HEK293 (cell line): Measurements from ENCODE around the gene ABHD4.

ENCODE experiments used
- GLIS2 ChIP-seq: fragments of 450-650 bp; formaldehyde crosslinking; IDR thresholded peaks from 2 replicates; pipeline ENCODE4 v1.5.1; 2016; ENCODE audit warnings: missing biosample characterization, missing genetic modification characterization
- KLF1 ChIP-seq: fragments of 450-650 bp; formaldehyde crosslinking; IDR thresholded peaks from 2 replicates; pipeline ENCODE4 v1.5.1; 2016; ENCODE audit warnings: missing biosample characterization, missing genetic modification characterization
- KLF8 ChIP-seq: fragments of 450-650 bp; formaldehyde crosslinking; IDR thresholded peaks from 2 replicates; pipeline ENCODE4 v1.5.1; 2016; ENCODE audit warnings: missing biosample characterization, missing genetic modification characterization
- PRDM10 ChIP-seq: fragments of 450-650 bp; formaldehyde crosslinking; IDR thresholded peaks from 2 replicates; pipeline ENCODE4 v1.5.1; 2016; ENCODE audit warnings: missing biosample characterization, missing genetic modification characterization
- SETDB1 ChIP-seq: IDR thresholded peaks from one replicate; pipeline ENCODE4 v1.6.1; 2017; ENCODE audit warnings: mild to moderate bottlenecking, low read length, moderate library complexity, mixed read lengths; ENCODE audit not compliant: insufficient read length
- SP2 ChIP-seq: fragments of 450-650 bp; formaldehyde crosslinking; IDR thresholded peaks from 2 replicates; pipeline ENCODE4 v1.5.1; 2016; ENCODE audit warnings: missing biosample characterization, missing genetic modification characterization
- SP7 ChIP-seq: fragments of 450-650 bp; formaldehyde crosslinking; IDR thresholded peaks from 2 replicates; pipeline ENCODE4 v1.5.1; 2016; ENCODE audit warnings: missing biosample characterization, missing genetic modification characterization
- ZBTB48 ChIP-seq: fragments of 450-650 bp; formaldehyde crosslinking; IDR thresholded peaks from 2 replicates; pipeline ENCODE4 v1.5.1; 2016; ENCODE audit warnings: missing biosample characterization, missing genetic modification characterization
- ZBTB6 ChIP-seq: fragments of 450-650 bp; formaldehyde crosslinking; IDR thresholded peaks from 2 replicates; pipeline ENCODE4 v1.5.1; 2017; ENCODE audit warnings: missing biosample characterization, missing genetic modification characterization
- ZBTB7A ChIP-seq: fragments of 450-650 bp; formaldehyde crosslinking; IDR thresholded peaks from 2 replicates; pipeline ENCODE4 v1.5.1; 2016; ENCODE audit warnings: low read depth, missing biosample characterization, missing genetic modification characterization
- ZEB2 ChIP-seq: fragments of 450-650 bp; formaldehyde crosslinking; IDR thresholded peaks from 2 replicates; pipeline ENCODE4 v1.5.1; 2016; ENCODE audit warnings: missing biosample characterization, missing genetic modification characterization
- ZFP41 ChIP-seq: fragments of 450-650 bp; formaldehyde crosslinking; IDR thresholded peaks from 2 replicates; pipeline ENCODE4 v1.5.1; 2016; ENCODE audit warnings: missing biosample characterization, missing genetic modification characterization, borderline replicate concordance
- ZNF16 ChIP-seq: fragments of 450-650 bp; formaldehyde crosslinking; IDR thresholded peaks from 2 replicates; pipeline ENCODE4 v1.5.1; 2016; ENCODE audit warnings: low read depth, missing biosample characterization, missing genetic modification characterization
- ZNF221 ChIP-seq: fragments of 450-650 bp; formaldehyde crosslinking; IDR thresholded peaks from 2 replicates; pipeline ENCODE4 v1.5.1; 2017; ENCODE audit warnings: missing biosample characterization, missing genetic modification characterization, borderline replicate concordance
- ZNF354C ChIP-seq: fragments of 450-650 bp; formaldehyde crosslinking; IDR thresholded peaks from 2 replicates; pipeline ENCODE4 v1.5.1; 2016; ENCODE audit warnings: missing biosample characterization, missing genetic modification characterization, low read depth, borderline replicate concordance
- ZNF473 ChIP-seq: fragments of 450-650 bp; formaldehyde crosslinking; IDR thresholded peaks from 2 replicates; pipeline ENCODE4 v1.5.1; 2017; ENCODE audit warnings: missing biosample characterization, missing genetic modification characterization
- ZNF48 ChIP-seq: fragments of 450-650 bp; formaldehyde crosslinking; IDR thresholded peaks from 2 replicates; pipeline ENCODE4 v1.5.1; 2016; ENCODE audit warnings: missing biosample characterization, missing genetic modification characterization
- ZNF571 ChIP-seq: fragments of 450-650 bp; formaldehyde crosslinking; IDR thresholded peaks from 2 replicates; pipeline ENCODE4 v1.5.0; 2017; ENCODE audit warnings: missing biosample characterization, missing genetic modification characterization
- ZNF600 ChIP-seq: fragments of 450-650 bp; formaldehyde crosslinking; IDR thresholded peaks from 2 replicates; pipeline ENCODE4 v1.5.1; 2016; ENCODE audit warnings: missing biosample characterization, missing genetic modification characterization
- ZNF658 ChIP-seq: fragments of 450-650 bp; formaldehyde crosslinking; IDR thresholded peaks from 2 replicates; pipeline ENCODE4; 2016; ENCODE audit warnings: missing biosample characterization, missing genetic modification characterization
- ZNF76 ChIP-seq: fragments of 450-650 bp; formaldehyde crosslinking; IDR thresholded peaks from 2 replicates; pipeline ENCODE4; 2016; ENCODE audit warnings: low read depth, missing biosample characterization, missing genetic modification characterization, borderline replicate concordance
- ZNF777 ChIP-seq: fragments of 450-650 bp; formaldehyde crosslinking; IDR thresholded peaks from 2 replicates; pipeline ENCODE4 v1.5.1; 2017; ENCODE audit warnings: missing biosample characterization, missing genetic modification characterization, borderline replicate concordance
- ZNF843 ChIP-seq: fragments of 450-650 bp; formaldehyde crosslinking; IDR thresholded peaks from 2 replicates; pipeline ENCODE4 v1.5.1; 2016; ENCODE audit warnings: missing biosample characterization, missing genetic modification characterization
- TF ChIP-seq, protein P1 (sequence below): fragments of 450-650 bp; formaldehyde crosslinking; conservative IDR thresholded peaks from 2 replicates; pipeline ENCODE4 v1.5.1; 2016; ENCODE audit warnings: low read depth, missing biosample characterization, missing genetic modification characterization
- TF ChIP-seq, protein P2 (sequence below): fragments of 450-650 bp; formaldehyde crosslinking; IDR thresholded peaks from 2 replicates; pipeline ENCODE4 v1.5.1; 2016; ENCODE audit warnings: missing biosample characterization, missing genetic modification characterization
- TF ChIP-seq, protein P3 (sequence below): fragments of 450-650 bp; formaldehyde crosslinking; IDR thresholded peaks from 2 replicates; pipeline ENCODE4 v1.5.1; 2016; ENCODE audit warnings: missing biosample characterization, missing genetic modification characterization

The ABHD4 gene

DNA sequence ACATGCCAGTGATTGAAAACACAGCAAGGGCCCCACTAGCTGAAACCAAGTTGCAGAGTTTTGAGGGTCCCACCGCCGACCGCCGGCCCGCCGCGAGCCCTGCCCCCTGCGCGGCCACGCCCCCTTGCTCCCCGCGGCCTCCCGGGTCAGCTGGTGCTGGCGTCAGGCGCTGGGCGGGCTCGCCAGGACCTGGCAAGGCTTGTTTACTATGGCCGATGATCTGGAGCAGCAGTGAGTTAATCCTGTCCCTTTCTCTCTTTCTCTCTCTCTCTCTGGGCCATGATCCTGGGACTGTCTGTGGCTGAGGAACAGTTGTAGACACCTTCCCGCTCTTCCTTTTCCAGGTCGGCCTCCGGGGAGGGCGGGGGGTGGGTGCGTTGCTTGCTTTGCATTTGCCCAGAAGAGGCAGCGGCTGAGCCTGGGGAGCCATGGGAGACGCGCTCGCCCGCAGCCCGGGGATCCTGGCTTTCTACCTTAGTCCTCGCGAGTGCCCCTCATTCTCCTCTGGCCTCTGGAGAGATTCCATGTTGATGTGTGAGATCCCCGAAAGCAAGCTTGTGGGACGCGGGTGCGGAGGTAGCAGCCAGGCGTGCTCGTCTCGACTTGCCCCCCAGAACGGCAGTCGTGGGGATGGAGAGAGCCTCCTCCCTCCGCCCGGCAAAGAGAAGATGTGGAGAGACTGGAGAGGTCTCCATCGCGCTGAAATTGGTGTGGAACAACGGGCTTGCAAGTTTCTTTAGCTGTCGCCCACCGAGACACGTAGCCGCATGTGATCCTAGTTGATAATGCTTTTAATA, at the start of gene ABHD4 (continued):
- TF ChIP-seq ZNF658 (tag by site-specific recombination) (no peak), SETDB1 (no peak), ZNF16 (peak; percentile 52; the same call in 1 of the 2 replicates), ZFP41 (tag by site-specific recombination) (no peak), ZNF76 (peak; percentile 29; the same call in 1 of the 2 replicates), GLIS2 (tag by site-specific recombination) (peak; percentile 86), ZNF571 (tag by site-specific recombination) (no peak), ZNF600 (tag by site-specific recombination) (peak; percentile 82), PRDM10 (tag by site-specific recombination) (0 out of 2 replicates have a peak, but pooled peaks have one; percentile 27), ZNF354C (no peak), KLF1 (tag by site-specific recombination) (peak; percentile 30; the same call in 1 of the 2 replicates), ZBTB7A (no peak), ZBTB6 (peak; percentile 57), SP7 (tag by site-specific recombination) (peak; percentile 47), ZNF48 (tag by site-specific recombination) (no peak), KLF8 (peak; percentile 58; the same call in 1 of the 2 replicates), SP2 (peak; percentile 76), ZNF221 (tag by site-specific recombination) (no peak), ZNF473 (tag by site-specific recombination) (no peak), ZNF843 (tag by site-specific recombination) (no peak), ZNF777 (tag by site-specific recombination) (no peak), ZEB2 (no peak), ZBTB48 (tag by site-specific recombination) (peak; percentile 63)
- TF ChIP-seq, protein P1, sequence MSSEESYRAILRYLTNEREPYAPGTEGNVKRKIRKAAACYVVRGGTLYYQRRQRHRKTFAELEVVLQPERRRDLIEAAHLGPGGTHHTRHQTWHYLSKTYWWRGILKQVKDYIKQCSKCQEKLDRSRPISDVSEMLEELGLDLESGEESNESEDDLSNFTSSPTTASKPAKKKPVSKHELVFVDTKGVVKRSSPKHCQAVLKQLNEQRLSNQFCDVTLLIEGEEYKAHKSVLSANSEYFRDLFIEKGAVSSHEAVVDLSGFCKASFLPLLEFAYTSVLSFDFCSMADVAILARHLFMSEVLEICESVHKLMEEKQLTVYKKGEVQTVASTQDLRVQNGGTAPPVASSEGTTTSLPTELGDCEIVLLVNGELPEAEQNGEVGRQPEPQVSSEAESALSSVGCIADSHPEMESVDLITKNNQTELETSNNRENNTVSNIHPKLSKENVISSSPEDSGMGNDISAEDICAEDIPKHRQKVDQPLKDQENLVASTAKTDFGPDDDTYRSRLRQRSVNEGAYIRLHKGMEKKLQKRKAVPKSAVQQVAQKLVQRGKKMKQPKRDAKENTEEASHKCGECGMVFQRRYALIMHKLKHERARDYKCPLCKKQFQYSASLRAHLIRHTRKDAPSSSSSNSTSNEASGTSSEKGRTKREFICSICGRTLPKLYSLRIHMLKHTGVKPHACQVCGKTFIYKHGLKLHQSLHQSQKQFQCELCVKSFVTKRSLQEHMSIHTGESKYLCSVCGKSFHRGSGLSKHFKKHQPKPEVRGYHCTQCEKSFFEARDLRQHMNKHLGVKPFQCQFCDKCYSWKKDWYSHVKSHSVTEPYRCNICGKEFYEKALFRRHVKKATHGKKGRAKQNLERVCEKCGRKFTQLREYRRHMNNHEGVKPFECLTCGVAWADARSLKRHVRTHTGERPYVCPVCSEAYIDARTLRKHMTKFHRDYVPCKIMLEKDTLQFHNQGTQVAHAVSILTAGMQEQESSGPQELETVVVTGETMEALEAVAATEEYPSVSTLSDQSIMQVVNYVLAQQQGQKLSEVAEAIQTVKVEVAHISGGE (tag by site-specific recombination): no peak
- TF ChIP-seq, protein P2, sequence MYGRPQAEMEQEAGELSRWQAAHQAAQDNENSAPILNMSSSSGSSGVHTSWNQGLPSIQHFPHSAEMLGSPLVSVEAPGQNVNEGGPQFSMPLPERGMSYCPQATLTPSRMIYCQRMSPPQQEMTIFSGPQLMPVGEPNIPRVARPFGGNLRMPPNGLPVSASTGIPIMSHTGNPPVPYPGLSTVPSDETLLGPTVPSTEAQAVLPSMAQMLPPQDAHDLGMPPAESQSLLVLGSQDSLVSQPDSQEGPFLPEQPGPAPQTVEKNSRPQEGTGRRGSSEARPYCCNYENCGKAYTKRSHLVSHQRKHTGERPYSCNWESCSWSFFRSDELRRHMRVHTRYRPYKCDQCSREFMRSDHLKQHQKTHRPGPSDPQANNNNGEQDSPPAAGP (tag by site-specific recombination): peak; percentile 49; the same call in 1 of the 2 replicates
- TF ChIP-seq, protein P3, sequence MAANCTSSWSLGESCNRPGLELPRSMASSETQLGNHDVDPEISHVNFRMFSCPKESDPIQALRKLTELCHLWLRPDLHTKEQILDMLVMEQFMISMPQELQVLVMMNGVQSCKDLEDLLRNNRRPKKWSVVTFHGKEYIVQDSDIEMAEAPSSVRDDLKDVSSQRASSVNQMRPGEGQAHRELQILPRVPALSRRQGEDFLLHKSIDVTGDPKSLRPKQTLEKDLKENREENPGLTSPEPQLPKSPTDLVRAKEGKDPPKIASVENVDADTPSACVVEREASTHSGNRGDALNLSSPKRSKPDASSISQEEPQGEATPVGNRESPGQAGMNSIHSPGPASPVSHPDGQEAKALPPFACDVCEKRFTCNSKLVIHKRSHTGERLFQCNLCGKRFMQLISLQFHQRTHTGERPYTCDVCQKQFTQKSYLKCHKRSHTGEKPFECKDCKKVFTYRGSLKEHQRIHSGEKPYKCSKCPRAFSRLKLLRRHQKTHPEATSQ (tag by site-specific recombination): no peak
